GM21528 (cell line): ENCODE data around the gene AMN.
"Not testable (repeated sequence)": the region's sequence is repeated elsewhere in the genome, so short reads cannot be mapped to it uniquely, and the experiment has no call there.

Experiments used
- ATAC-seq: cut with Tn5 transposase; IDR thresholded peaks from one replicate; pipeline ENCODE4 v1.9.1; 2021; ENCODE audit warnings: mild to moderate bottlenecking, moderate library complexity; ENCODE audit not compliant: unreplicated experiment, low FRiP score

AMN gene

DNA sequence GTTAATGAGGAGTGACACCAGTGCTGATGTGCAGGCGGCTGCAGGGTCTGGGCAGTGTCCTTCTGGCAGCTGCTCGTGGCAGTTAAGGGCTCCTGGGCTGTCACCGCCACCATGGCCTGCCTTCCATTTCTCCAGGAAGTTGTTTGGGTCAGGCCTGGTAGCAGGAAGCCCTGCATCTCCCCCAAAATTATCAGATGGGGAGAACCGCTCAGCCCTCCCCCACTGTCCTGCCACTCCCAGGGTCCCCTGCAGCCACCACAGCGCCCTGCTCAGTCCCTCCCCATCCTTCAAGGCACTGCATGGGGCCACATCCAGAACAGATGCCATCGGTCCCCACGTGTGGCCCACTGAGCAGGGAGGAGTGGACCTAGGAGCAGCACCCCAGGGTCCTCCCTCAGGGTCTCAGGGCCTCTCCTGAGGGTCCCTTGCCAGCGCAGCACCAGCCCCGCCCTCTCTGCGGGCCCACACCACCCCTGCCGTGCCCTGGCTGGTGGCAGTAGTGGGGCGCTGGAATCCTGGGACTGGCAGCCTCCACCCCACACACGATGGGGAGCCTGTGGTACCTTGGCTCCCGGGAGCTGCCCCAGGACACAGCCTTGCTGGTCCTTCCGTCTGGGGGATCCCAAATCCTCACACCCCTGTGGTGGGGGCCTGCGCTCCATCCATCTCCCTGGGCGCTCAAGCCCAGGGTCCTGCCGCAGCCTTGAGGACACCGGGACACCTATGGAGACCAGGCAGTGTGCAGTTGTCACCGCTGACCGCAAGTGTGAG is 10.3 kb upstream of the AMN start:
- ATAC-seq: no peak

- no peak for ATAC-seq
These were observed 8.9 kb upstream of the AMN start for GRCh38 chr14:102913341-102914211.

- ATAC-seq: no peak
These were observed 7.8 kb upstream of the AMN start for GRCh38 chr14:102914474-102915291.

DNA sequence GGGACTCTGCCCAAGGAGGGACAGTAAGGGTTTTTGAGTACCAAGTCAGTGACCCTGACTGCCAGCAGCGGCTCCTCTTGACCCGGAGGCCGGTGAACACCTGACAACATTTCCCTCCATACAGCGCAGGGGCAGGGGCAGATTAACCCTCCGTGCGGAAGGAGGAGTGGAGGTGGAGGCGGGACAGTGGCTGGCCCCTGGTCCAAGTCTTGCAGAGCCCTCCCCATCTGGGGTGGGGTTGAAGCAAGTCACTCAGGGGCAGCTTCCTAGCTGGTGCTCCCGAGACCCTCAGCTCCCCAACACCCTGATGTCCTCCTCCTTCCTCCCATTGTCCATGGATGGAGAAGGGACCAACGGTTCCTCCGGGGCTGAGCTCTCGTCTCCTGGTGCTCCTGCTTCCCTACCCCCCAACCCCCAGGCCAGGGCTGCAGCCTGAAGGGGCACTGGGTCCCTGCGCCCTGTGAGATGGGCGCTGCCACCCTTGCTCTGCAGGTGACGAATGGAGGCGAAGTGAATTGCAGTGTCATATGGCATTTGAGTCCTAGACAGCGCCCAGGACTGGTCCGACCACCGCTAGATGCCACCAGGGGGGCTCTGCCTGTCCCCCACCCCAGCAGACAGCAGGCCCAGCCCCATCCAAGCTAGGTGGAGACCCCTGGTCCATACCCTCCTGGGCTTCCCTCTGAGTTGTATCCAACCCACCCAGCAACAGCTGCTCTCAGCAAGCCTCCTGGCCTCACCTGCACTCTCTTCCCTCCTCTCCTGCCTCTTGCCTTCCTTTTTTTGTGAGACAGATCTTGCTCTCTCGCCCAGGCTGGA is 7.0 kb upstream of the AMN start:
- ATAC-seq: no peak

- no peak for ATAC-seq
These were observed 6.0 kb upstream of the AMN start for GRCh38 chr14:102916347-102917055.

DNA sequence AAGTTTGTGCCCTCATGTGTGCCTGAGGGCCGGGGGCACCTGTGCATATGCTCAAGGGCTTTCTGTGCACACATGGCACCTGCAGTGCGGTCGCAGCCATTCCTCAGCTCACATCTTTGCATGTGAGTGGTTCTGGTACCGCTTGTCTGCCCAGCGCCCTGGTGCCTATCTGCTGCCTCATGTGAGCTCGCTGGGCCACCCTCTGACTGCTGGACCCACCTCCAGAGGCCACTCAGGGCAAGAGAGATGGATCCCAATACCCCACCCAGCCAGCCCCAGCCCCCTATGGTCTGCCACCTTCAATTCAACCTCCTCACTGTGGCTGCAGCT is 5.4 kb upstream of the AMN start:
- ATAC-seq: no peak

DNA sequence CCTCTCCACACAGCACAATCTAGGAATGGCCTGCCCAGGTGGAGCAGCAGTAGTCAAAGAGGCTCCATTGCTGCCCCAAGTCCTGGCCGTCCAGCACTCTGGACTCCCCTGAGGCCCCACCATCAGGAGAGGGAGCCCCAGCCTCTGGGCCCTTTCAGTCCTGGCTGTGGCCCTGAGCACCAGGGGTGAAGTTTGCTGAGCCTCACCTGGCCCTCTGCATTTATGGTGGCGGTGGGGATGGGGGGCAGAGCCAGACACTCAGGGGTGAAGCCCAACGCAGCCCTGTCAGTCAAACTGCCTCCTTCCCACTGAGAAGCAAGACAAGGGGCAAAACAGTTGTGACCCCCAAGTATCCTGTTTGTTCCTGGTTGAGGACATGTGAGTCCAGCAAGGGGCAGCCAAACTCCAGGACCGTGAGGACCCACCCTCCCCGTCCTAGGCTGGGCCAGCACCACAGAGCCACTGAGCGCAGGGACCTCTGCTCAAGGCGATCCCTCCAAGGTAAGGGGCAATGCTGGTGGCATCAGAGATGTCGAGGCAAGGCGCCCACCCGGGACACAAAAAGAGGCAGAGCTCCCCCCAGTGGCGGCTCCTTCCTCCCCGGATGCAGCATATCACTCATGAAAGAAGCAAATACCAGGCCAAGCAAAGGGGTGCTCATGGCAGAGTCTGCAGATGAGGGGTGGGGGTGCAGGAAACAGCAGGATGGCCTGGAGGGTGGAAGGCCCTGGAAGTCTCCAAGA is 4.8 kb upstream of the AMN start:
- no peak for ATAC-seq

GRCh38 chr14:102918438-102918837 is 4.0 kb upstream of the AMN start:
- no peak for ATAC-seq

GRCh38 chr14:102920273-102920997 is 2.0 kb upstream of the AMN start:
- no peak for ATAC-seq

- no peak for ATAC-seq
These were observed 1.5 kb upstream of the AMN start for GRCh38 chr14:102920998-102921304.

DNA sequence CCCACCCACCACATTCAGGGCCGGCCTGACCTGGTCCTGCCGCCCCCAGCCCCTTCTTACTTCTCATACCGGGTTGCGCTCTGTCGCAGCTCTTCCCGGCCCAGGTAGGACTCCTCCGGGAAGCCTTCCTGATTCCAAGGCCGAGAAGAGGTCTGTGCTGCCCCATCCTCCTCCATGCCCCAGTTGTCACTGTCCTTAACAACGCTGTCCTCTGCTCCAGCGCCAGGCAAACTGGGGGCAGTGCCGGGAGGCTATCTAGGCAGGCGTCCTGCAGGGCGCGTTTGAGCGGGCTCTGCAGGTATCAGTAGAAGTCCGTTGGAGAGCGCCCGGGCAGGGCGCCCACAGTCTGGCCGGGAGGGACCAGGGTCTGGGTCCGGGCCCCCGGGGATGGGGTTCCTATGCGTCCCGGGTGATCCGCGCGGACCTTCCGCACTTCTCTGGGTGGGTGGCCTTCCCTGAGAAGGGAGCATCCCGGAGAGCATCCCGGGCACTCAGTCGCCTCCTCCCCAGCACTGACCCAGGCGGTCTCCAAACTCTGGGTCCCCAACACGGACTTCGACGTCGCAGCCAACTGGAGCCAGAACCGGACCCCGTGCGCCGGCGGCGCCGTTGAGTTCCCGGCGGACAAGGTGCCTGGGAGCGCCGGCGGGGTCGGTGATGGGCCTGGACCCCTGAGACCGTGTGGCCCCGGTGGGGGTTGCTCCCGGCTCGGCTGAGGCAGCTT is 900 bp downstream of the AMN start:
- ATAC-seq: no peak

- ATAC-seq: no peak
These were observed 1.5 kb downstream of the AMN start for GRCh38 chr14:102923925-102924486.

DNA sequence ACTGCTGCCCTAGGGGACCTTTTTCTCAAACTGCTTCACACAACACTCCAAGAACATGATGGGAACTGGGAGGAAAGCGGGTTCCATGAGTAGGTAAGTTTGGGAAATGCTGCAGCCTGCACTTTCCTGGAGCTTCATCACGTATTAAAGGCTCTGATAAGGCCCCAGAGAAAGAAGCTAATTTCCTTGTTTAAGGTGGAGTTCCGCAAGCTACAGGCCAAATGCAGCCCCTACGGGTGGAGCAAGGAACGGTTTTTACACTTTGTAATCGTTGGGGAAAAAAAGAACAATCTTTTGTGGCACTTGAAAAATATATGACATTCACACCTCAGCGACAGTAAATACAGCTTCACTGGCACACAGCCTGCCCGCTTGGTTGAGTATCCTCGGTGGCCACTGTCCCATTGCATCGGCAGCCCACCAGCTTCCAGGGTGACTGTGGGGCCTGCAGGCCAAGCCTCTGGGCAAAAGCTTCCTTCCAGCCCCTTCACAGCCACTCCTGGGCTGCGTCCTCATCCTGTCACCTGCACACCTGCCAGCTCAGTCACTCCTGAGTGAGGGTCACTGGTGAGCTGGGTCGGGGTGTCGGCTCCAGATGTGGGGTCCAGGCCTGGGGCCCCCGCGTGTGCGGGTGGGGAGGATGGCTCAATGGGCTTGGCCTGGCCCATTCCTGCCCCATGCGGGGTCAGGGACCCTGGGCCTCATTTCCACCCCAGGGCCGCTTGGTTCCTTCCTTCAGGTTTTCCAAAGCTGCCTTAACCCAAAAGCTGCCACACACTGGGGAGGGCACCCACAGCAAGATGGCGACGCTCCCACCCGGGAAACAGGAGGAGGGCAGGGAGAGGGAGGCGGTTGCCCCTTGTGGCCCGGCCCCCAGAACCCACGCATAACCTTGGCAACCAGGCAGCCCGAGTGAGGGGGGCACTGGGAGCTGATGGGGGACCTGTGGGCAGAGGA is 2.4 kb downstream of the AMN start:
- no peak for ATAC-seq

DNA sequence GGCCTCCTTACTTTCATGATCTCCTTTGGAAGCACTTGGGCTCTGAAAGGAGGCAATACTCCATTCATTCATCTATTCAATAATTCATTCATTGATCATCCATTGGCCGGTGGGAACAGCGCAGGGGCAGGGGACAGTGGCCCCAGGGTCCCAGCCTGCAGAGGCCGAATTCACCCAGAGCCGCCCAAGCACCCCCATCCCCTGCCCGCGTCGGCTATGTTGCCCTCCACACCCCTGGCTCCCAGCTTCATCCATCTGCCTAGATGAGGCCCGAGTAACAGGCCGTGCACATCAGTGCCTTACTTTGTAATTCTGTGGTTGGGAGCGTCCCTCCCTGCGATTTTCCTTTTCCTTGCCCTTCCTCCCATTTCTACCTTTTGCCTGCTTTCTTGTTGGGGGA is 3.2 kb downstream of the AMN start:
- no peak for ATAC-seq

DNA sequence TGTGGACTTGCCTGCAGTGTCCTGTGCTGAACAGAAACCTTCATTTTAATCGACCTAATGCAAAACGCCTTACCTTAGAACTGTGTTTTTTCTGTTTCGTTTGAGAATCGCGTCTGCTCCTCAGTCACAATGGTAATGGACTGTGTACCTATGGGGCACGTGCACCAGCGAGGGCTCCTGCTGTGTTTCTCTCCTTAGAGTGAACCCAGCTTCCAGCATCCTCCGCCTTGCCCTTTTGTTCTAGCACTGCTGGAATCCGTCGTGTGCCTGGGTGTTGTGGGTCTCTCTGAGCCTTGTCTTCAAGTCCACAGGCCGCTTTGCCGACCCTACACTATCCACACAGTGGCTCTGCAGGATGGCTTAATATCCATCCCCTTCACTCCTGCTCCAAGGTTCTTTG is 3.6 kb downstream of the AMN start:
- ATAC-seq: no peak

DNA sequence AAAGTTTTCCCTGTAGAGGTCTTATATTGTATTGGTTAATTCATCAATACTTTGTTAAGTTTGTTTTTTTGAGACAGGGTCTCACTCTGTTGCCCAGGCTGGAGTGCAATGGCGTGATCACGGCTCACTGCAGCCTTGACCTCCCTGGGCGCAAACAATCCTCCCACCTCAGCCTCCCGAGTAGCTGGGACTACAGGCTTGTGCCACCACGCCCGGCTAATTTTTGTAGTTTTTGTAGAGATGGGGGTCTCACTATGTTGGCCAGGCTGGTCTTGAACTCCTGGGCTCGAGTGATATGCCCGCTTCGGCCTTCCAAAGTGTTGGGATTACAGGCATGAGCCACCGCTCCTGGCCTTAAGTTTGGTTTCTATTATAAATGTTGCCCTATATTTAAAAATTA is 4.4 kb downstream of the AMN start:
- ATAC-seq: not testable (repeated sequence)
